ENCODE measurements around the gene NCOA5.

NCOA5 gene

DNA sequence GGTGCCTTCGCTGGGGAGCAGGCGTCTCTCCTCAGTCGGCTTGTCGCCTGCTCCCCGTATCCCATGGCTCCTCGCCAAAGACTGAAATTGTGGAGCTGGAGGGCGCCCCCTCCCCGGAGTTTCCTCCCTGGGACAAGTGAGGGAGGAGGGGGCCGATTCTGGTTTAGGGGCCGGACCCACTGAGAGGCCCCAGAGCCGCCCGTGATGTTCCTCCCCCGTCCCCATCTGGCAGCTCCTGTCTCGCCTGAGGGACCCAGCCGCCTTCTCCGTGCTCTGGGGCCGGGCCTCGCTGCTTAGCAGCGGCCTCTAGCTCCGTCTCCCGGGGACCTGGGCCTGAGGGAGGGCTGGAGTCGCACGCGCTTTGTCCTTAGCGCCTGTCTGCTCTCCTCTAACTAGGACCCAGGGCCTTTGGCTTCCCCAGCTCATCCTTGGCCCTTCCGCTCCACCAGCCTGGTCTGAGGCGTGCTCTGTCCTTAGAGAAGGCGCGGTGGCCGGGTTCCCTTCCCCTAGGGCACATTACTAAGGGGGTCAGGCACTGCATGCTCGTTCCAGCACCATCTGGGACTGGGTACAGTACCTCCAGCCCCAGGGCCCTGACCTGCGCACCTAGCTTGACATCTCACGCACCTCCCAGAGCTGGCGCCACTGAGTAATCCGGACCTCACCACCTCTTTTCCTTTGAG lies 31.0 kb downstream of the NCOA5 start:
- peak; percentile 5 for DNase-seq

DNA sequence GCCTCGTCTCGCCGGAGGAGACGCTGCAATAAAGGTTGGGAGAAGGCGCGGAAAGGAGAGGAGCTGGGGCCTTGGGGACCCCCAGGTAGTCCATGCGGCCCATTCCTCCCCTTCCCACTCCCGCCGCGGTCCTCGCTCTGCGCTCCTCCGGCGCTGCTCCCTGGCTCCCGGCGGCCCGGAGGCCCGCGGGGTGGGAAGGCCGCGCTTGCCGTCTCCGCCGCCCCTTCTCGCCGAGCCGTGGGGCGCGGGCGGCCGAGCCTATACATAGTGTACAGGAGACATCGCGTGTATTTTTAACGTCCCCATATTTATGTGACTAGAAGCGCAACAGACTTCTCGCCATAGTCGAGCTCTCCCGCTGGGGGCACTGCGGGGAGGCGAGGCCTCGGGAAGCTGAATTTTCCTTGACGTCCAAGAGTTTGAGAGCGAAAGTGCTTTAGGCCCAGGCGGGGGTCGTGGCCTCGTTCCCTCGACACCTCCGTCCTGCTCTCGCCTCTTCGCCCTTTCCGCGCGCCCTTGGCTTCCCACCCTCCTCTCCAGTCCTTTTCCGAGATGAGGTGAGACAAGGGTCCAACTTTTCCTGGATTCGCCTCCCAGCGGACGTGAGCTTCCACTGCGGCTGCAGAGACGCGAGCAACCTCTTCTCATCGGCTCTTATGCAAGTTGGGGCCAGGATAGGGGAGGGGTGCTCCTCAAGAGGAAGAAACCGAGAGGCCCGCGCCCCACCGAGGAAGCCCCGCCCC lies 31.7 kb downstream of the NCOA5 start:
- DNase-seq = no peak

DNA sequence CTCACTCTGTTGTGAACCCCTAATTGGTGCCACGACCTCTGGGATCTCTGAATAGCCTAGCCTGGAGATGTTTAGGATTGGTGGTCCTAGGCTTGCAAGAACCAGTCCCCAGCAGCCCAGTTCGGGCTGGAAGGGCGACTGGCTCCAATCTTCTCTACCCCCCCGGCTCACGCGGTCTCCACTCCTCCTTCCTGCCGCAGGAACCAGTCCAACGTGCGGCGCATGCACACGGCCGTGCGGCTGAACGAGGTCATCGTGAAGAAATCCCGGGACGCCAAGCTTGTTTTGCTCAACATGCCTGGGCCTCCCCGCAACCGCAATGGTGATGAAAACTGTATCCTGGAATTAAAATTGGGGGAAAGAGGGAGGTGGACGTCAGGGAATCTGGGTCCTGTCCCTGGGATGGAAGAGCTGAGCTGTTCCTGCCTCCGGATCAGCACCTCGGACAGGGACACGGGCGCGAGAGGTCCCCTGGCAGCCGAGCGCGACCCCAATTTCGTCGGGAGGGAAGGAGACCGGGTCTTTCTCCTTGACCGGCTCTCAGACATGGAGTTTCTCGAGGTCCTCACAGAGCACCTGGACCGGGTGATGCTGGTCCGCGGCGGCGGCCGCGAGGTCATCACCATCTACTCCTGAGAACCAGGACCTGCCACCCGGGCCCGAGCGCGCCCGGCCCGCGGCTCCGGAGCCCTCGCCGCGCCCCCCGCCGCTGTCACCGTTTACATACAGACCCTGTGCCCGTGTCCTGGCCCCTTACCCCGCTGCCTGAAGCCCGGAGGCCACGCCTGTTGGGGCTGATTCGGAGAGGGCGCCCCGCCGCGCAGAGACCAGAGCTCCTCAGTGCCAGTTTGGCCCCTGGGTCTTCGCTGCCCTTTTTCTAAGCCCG lies 32.5 kb downstream of the NCOA5 start:
- no peak for DNase-seq

DNA sequence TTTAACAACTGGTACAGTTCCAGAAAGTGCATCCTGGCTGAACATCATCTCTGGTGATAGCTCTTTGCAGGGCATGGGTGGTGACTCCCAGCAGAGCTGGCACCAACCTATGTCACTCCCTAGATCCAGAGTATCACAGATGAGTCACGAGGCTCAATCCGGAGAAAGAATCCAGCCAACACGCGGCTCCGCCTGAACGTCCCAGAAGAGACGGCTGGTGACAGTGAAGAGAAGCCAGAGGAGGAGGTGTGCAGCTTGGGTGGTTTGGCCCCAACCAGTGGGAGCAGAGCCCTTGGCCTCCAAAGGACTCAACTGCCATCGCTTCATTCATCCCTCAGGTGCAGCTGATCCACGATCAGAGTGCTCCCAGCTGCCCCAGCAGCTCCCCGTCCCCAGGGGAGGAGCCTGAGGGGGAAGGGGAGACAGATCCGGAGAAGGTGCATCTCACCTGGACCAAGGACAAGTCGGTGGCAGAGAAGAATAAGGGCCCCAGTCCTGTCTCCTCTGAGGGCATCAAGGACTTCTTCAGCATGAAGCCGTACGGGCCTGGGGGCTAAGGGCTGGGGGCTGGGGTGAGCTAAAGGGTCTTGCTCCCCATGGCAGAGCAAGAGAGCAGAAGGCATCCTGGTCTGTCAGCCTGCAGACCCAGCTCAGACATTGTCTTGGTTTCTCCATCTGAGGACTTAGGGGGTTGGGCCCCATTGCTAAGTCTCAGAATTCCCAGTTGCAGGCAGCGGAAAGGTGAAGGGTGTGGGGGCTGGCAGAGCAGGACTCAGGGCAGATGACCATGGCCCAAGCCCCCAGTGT lies 33.5 kb downstream of the NCOA5 start:
- no peak for DNase-seq

DNA sequence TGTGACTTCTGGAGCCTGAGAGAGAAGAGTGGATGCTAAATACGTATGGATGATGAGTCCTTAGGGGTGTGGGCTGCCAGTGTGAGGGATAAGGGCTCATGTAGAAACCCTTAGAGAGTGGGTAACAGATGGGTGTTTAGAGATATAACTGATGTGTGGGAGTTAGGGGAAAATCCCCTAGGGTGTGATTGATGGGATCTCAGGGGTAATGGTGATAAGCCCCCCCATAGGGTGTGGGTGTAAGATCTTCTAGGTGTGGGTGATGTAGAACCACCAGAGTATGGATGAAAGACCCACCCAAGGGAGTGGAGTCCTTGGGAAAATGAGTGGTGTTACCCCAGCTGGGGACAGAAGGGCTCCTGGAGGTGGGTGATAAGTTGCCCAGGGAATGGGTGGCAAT lies 34.5 kb downstream of the NCOA5 start:
- DNase-seq = no peak

DNA sequence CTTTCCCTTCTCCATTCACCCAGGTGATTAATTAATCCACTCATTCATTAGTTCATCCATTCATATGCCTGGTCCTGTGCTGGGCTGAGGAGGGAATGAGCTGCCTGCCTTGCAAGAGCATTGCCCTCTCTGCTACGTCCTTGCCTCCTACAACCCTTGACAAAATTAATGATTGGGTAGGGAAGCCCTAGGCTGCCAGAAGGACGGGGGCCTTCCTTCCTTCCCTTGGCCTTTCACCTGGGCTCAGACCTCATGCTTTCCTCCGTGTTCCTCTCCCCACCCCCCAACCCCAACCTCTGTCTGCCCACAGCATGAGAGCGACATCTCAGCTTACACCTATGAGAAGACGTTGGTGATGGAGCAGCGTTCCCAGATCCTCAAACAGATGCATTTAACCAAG lies 35.2 kb downstream of the NCOA5 start:
- DNase-seq = no peak

DNA sequence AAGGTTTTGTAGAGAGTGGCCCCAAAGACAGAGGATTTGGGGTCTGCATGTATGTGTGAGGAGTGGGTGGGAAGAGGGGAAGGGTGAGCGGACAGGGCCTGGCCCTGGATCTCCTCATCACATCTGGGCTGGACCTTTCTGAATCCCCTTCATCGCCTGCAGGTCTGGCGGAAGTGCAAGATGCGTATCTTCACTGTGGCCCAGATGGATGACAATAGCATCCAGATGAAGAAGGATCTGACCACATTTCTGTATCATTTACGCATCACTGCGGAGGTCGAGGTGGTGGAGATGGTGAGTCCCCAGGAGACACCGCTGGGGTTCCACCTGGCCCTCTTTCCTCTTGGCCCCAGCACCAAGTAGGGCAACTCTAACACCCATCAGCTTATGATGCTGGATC lies 36.3 kb downstream of the NCOA5 start:
- no peak for DNase-seq

DNA sequence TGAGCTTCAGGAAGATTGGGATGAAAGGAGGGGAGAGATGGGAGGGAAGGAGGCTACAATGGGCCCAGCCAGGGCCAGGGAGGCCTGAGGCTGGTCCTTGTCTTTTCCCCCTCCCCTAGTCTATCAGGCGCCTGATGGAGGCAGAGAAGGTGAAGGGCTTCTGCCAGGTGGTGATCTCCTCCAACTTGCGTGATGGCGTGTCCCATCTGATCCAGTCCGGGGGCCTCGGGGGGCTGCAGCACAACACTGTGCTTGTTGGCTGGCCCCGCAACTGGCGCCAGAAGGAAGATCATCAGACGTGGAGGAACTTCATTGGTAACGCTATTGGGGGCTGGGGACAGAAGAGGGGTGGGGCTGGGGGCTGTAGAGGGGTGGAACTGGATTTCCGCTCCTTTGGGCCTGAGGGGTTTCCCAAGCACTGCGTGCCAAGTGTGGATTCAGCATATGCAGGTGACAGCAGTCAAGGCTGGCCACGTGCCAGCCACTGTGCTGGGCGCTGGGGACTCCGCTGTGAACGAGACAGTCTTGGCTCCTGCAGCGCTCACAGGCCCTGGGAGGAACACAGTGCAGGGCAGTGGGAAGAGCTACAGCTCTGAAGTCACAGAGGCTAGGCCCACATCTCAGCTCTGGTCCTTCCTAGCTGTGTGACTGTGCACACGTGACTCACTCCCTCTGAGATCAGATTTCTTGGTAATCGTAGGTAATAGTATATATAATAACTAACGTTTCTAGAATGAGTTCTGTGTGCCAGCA lies 38.0 kb downstream of the NCOA5 start:
- DNase-seq = no peak

DNA sequence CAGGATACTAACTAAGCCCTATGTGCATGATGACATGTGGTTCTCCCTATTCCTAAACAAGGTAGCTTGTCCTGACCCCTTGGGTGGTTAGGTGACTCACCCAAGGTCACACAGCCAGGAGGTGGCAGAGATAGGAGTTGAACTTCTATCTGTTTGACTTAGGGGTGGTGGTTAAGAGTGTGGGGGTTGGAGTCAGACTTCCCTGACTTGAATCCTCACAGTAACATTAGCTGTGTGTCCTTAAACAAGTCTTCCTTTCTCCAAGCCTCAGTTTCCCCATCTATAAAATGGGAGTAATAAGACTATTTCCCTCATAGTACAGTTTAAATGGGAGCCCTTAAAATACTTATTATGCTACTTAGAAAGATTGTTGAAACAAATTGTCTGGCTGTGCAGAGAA lies 38.9 kb downstream of the NCOA5 start:
- DNase-seq = no peak

DNA sequence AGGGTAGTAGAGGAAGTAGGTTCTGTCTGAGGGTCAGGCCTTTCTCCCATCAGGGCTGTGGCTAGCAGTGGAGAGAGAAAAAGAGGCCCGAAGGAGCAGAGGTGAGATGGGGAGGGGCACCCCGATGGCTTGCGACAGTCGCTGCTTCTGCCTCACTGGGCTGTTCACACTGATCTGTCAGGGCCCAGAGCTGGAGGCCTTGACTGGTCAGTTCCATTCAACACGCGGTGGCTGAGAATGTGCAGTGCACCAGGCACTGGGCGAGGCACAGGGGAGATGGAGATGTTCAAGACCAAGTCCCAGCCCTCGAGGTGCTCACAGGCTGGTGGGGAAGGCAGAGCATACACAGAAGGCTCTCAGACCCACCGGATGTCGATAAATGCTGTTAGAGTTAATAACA lies 39.3 kb downstream of the NCOA5 start:
- DNase-seq = no peak

DNA sequence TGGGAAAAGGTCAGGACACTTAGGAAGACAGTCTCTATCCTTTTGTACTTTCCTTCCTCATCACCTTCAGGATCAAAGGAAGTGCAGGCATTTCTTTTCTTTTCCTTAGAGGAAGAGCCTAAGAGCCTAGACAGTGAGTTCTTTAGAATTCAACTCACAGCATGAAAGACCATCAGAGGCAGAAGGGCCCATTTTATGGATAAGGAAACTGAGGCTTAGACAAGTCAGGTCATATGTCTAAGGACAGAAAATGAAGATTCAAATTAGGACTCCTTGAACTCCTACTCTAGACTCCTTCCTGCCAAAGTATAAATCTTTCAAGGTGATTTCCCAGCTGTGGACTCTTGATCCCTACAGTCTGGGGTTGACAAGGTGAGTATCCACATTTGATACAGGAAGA lies 39.9 kb downstream of the NCOA5 start:
- DNase-seq = no peak

DNA sequence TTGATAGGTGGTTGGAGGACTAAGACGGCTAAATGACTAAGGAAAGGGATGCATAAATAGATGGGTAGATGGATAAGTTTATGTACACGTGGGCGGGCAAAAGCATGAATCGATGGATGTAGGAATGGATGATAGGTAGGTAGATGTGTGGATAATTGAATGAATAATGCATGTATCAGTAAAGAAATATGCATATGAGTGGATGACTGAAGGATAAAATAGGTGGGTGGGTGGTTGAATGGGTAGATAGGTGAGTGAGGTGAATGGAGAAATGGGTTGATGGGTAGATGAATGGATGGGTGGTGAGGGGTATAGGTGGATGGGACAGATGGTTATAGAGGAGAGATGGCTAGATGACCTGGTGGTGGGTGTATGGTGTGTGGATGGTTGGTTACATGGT lies 40.6 kb downstream of the NCOA5 start:
- no peak for DNase-seq

DNA sequence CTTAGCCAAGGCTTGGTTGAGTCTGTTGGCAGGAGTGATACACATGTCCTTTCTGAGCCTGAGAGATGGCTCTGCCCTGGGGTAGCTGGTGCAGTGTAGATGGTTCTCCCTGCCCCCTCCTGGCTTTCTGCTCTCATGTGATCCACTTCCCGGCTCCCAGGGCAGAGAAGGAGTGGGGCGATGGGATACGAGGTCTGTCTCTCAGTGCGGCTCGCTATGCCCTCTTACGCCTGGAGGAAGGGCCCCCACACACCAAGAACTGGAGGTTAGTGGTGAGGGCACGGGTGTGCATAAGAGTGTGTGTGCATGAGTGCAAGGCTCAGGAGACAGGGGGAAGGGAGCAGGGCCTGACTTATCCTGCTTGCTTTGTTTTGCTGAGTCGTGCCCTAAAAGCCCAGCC lies 41.9 kb downstream of the NCOA5 start:
- no peak for DNase-seq

DNA sequence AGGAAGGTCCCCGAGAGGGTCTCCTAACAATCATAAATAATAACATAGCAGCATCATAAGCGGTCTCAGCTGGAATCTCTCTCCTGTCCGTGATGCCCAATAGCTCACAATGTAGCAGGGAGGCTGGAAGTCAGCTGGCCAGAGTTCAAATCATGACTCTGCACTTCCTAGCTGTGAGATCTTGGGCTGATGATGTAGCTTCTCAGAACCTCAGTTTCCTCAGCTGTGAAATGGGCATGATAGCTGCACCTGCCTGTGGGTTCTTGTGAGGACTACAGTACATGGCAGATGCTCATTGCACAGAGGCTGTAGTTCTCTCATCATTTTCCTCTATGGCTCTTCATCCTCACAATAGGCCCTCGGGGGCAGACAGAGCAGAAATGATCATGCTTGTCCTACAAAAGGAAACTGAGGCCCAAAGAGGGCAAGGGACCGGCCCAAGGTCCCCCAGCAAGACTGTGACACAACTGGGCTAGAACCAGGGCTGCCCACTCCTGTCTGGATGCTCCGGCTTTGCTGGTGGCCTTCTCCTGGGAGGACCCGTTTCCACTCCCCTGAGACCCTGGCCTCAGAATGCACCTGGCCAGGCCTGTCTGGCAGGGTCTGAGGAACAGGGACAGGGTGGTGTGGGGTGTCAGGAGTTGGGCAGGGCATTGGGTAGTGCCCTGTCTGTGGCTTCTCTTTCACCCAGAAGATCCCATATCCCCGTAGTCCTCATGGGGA lies 43.0 kb downstream of the NCOA5 start:
- no peak for DNase-seq

DNA sequence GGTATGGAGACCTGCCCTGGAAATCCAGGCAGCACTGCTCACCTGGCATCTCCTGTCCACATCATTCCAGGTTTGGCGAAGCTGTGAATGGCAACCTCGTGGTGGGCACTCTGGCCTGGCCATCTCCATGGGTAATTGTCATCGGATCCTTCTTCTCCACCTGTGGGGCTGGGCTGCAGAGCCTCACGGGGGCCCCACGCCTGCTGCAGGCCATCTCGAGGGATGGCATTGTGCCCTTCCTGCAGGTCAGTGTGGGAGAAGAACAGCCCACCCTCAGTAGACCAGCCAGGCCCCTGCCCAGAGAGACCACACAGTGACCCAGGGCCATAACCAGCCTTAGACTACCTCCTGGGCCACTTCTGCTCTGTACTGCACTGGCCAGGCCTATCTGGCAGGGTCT lies 44.9 kb downstream of the NCOA5 start:
- no peak for DNase-seq

DNA sequence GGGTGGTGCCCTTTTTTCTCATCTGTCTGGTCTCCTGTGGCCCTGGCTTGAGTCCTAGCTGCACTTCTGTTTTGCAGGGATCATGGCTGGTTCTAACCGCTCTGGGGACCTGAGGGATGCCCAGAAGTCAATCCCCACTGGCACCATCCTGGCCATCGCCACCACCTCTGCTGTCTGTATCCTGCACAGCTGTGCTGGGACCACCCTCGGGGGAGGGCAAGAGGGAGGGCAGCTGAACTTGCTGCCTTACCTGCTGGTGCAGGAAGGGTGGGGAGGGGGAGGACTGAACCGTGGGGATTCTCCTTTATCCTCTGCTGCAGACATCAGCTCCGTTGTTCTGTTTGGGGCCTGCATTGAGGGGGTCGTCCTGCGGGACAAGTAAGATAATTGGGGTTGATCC lies 46.2 kb downstream of the NCOA5 start:
- DNase-seq = no peak

DNA sequence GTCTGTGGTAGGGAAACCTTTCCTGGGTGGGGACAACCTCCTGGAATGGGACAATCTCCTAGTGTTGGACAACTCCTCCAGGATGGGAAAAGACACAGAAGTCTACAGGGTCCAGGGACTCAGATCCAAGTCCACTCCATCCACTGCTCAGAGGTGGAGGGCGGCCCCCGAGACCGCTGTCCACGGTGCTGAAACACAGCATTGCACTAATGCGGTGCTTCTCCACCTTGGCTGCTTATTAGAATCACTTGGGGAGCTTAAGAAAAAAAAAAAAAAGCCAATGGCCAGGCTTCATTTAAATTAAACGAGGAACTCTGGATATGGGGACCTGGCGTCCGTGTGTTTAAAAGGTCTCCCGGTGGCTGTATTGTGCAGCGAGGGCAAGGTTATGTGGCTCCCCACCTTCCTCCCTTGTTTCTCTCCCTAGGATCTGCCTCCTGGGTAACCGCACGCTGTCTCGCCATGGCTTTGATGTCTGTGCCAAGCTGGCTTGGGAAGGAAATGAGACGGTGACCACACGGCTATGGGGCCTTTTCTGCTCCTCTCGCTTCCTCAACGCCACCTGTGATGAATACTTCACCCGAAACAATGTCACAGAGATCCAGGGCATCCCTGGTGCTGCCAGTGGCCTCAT lies 48.7 kb downstream of the NCOA5 start:
- DNase-seq = peak; percentile 20

DNA sequence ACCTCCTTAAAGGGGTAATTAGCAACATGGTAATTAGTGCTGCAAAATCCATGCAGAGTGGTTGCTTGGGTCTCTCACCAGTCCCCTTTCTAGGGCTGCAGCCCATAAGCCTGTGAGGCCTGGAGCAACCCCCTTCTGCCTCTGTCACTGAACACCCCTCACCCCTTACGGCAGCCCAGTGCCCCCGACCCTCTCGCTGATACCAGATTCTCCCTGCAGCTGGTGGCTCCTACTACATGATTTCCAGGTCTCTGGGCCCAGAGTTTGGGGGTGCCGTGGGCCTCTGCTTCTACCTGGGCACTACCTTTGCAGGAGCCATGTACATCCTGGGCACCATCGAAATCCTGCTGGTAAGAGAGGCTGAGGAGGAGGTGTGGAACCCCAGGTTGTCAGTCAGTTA lies 52.7 kb downstream of the NCOA5 start:
- DNase-seq = no peak

DNA sequence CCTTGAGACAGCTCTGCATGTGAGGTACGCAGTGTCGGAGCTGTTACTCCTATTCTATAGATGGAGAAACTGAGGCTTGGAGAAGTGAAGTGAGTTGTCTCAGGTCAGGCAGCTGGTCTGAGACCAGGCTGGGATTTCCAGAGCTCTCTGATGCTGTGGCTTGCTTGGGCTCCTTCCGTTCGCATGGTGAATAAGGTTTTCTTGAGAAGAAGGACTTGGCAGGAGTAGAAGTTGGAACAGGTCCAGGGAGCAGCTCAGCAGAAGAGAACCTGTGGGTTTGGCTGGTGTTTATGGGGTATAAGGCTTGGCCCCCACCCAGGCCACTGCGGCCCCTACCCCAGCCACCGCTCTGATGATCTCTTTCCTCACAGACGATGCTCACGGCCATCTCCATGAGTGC lies 53.4 kb downstream of the NCOA5 start:
- no peak for DNase-seq

DNA sequence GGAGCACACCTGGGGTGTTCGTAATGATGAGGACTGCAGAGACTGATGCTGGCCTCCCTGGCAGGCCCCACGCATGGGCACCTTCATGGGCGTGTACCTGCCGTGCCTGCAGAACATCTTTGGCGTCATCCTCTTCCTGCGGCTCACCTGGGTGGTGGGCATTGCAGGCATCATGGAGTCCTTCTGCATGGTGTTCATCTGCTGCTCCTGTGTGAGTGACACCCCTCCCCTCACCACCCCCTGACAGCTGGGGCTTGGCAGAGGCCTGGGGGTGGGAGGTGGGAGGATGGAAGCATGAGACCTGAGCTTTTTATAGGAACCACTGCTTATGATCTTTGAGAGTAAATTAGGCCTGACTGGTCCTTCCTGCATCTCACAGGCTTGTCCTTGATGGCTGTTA lies 54.0 kb downstream of the NCOA5 start:
- no peak for DNase-seq

DNA sequence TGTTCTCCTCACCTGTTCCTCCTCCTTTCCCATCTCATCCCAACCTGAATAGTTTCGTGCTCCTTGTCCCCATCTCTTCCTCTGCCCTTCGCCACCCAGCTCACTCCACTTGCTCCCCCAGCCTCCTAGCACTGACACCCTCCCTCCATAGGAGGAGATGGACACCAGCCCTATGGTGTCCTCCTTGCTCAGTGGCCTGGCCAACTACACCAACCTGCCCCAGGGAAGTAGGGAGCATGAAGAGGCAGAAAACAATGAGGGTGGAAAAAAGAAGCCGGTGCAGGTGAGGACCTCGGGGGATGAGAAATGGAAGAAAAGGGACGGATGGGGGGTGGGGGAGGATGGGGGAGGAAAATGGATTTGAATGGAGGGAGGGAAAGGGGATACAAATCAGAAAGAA lies 54.5 kb downstream of the NCOA5 start:
- DNase-seq = no peak

Measured in central memory CD4-positive, alpha-beta T cell (primary cell).